ENCODE data around the gene IL12RB2.

- TF ChIP-seq CTCF (IDR thresholded peaks at IDR 0.05; ENCODE audit: low read depth, low read length) (no peak), POLR2A (IDR thresholded peaks at IDR 0.05; ENCODE audit: extremely low read depth, insufficient read length) (no peak), MAX (IDR thresholded peaks at IDR 0.05; ENCODE audit: low read depth, low read length) (no peak), MYC (IDR thresholded peaks at IDR 0.05; ENCODE audit: low read depth, low read length) (no peak)
These were observed 93.8 kb downstream of the IL12RB2 start for GRCh38 chr1:67401443-67401842.

Measured in NB4 (cell line).